ENCODE data around the gene TUBE1. TPM values are rescaled to one million over a fixed set of nuclear protein-coding genes. Genes with fewer than 3 reads are reported as not detected.
A peak's percentile ranks its signal among the peaks of the same experiment; 100 is the strongest.
"Not testable (repeated sequence)": the region's sequence is repeated elsewhere in the genome, so short reads cannot be mapped to it uniquely, and the experiment has no call there.

The TUBE1 gene
- total RNA-seq, 1 donor from 2014 or later = 33.4 TPM

DNA sequence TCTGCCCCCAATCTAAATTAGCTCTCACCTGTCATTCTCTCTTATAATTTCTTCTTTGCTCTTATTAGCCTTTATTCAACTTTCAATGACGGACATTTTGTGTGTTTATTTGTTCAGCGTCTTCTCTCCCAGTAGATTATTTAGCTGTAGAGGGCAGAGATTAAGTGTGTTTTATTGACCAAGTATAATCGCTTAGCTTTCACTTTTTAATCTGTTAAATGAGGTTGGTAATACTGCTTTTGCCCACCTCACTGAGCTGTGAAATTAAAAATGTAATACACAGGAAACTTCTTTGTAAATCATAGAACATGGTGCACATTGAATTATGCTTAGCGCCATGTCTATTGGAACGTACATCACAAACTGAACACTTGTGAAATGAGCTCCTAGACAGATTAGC lies 36.9 kb downstream of the TUBE1 start:
- FAIRE-seq = no peak
- no peak overlapping the region for H3K4me3 ChIP-seq (ENCODE audit: low read depth, low read length)
- no peaks in the 10 kb centered on the region for H3K27me3 ChIP-seq (ENCODE audit: control insufficient read depth, insufficient read depth, low read length)

DNA sequence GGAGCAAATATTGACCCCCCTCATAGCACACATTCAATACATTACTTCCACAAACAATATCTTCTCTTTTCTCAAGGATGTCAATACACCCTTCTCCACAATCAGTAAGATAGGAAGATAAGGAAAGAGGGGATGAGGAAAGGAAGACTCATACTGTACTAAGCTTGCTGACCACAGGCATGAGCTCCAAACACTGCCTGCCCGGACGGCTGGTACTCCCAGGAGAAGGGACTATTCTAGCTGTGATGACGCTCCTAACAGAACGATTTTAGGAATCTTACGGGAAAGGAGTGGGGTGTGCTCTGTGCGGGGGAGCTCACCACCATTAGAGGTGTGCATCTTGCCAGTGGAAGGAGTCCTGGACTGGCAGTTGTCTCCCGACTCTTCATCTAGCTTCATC lies 37.3 kb downstream of the TUBE1 start:
- TF ChIP-seq, protein P1, sequence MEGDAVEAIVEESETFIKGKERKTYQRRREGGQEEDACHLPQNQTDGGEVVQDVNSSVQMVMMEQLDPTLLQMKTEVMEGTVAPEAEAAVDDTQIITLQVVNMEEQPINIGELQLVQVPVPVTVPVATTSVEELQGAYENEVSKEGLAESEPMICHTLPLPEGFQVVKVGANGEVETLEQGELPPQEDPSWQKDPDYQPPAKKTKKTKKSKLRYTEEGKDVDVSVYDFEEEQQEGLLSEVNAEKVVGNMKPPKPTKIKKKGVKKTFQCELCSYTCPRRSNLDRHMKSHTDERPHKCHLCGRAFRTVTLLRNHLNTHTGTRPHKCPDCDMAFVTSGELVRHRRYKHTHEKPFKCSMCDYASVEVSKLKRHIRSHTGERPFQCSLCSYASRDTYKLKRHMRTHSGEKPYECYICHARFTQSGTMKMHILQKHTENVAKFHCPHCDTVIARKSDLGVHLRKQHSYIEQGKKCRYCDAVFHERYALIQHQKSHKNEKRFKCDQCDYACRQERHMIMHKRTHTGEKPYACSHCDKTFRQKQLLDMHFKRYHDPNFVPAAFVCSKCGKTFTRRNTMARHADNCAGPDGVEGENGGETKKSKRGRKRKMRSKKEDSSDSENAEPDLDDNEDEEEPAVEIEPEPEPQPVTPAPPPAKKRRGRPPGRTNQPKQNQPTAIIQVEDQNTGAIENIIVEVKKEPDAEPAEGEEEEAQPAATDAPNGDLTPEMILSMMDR (IDR thresholded peaks at IDR 0.05; ENCODE audit: insufficient read depth, low read length, severe bottlenecking) = no peak
- Histone ChIP-seq H3K36me3 (ENCODE audit: control insufficient read depth, insufficient read depth, low read length) (no peaks in the 10 kb centered on the region), H3K4me3 (ENCODE audit: low read depth, low read length) (no peak overlapping the region), H3K27me3 (ENCODE audit: control insufficient read depth, insufficient read depth, low read length) (no peaks in the 10 kb centered on the region)
- FAIRE-seq (no peak), DNase-seq (ENCODE audit: low read depth) (no peak)

More for the DNA sequence above, 36.9 kb downstream of the TUBE1 start:
- DNase-seq (ENCODE audit: low read depth) = no peak
- TF ChIP-seq, protein P1 (IDR thresholded peaks at IDR 0.05; ENCODE audit: insufficient read depth, low read length, severe bottlenecking) = no peak
- no peaks in the 10 kb centered on the region for H3K36me3 ChIP-seq (ENCODE audit: control insufficient read depth, insufficient read depth, low read length)

DNA sequence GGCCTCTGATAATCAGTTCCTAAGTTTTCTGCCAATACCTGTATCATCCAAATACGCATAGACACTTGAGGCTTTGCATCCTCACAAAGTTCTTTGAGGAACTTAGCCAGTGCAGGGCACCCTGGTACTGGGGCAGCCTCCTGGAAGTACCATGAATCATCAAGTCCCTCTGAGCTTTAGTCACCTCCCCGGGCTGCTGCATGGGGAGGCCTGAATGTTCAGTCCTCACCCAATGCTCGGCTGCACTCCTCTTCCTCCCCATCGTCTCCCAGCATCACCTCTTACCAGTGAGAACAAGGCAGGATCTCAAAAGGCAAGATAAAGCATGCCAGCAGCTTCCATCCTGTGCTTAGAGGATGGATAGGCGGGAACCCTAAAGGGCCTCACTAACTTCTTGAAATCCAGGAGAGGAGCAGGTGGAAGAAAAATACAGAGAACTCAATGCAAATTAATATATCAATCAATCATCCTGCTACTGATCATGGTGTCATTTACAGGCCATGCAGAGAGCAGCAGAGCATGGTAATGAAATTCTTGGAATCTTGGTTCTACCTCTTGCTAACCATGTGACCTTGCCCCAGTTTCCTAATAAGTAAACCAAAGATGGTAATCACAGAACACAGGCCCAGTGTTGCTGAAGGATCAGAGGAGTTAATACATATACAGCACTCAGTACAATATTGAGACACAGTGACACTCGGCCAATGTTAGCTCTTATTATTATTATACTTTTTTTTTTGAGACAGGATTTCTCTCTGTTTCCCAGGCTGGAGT lies 38.1 kb downstream of the TUBE1 start:
- no peak for FAIRE-seq
- DNase-seq (ENCODE audit: low read depth) = peak; percentile 55
- TF ChIP-seq, protein P1 (IDR thresholded peaks at IDR 0.05; ENCODE audit: insufficient read depth, low read length, severe bottlenecking) = no peak
- Histone ChIP-seq H3K4me3 (ENCODE audit: low read depth, low read length) (no peak overlapping the region), H3K36me3 (ENCODE audit: control insufficient read depth, insufficient read depth, low read length) (no peaks in the 10 kb centered on the region), H3K27me3 (ENCODE audit: control insufficient read depth, insufficient read depth, low read length) (no peaks in the 10 kb centered on the region)

DNA sequence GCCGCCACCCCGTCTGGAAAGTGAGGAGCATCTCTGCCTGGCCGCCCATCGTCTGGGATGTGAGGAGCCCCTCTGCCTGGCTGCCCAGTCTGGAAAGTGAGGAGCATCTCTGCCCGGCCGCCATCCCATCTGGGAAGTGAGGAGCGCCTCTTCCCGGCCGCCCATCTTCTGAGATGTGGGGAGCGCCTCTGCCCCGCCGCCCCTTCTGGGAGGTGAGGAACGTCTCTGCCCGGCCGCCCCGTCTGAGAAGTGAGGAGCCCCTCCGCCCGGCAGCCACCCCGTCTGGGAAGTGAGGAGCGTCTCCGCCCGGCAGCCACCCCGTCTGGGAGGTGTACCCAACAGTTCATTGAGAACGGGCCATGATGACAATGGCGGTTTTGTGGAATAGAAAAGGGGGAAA lies 39.8 kb downstream of the TUBE1 start:
- H3K27me3 ChIP-seq (ENCODE audit: control insufficient read depth, insufficient read depth, low read length); DNase-seq (ENCODE audit: low read depth); H3K36me3 ChIP-seq (ENCODE audit: control insufficient read depth, insufficient read depth, low read length); FAIRE-seq; H3K4me3 ChIP-seq (ENCODE audit: low read depth, low read length): not testable (repeated sequence)

DNA sequence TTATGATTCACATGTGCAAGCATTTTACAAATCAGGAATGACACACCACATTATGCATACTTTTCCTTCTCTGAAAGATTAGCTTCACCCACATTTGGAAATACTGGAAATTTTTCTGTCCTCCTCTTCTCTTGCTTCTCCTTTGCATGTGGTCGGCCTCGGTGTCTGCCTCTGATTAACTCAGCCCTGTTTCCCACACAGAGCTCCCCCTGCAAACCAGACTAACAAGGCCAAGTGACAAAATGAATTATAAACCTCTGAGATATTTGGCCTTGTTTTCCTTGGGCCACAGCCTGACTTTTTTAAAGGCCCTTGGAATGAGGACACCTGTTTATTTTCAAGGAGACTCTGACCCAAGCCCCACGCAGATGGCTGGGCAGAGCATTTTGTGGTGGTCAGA lies 42.4 kb downstream of the TUBE1 start:
- Histone ChIP-seq H3K36me3 (ENCODE audit: control insufficient read depth, insufficient read depth, low read length) (no peaks in the 10 kb centered on the region), H3K27me3 (ENCODE audit: control insufficient read depth, insufficient read depth, low read length) (no peaks in the 10 kb centered on the region), H3K4me3 (ENCODE audit: low read depth, low read length) (no peak overlapping the region)
- DNase-seq (ENCODE audit: low read depth) (peak; percentile 44), FAIRE-seq (no peak)
- TF ChIP-seq, protein P1 (IDR thresholded peaks at IDR 0.05; ENCODE audit: insufficient read depth, low read length, severe bottlenecking) = no peak

DNA sequence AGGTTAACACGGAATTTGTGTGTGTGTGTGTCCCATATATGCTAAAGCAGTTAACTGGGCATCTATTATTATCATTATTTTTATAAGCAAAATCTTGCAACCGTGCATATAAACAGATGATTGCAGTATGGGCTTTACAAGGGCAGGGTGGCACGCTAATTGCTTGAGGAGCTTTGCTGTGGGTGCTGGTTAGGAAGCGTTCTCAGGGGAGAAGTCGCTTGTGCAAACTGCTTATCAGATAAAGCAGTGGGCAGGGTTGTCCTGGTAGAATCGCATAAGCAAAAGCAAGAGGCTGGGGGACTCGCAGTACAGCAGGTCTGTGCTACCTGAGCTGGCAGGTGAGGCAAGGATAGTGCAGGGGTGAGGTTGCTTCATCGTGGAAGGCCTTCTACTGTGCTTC lies 43.1 kb downstream of the TUBE1 start:
- Histone ChIP-seq H3K36me3 (ENCODE audit: control insufficient read depth, insufficient read depth, low read length) (no peaks in the 10 kb centered on the region), H3K27me3 (ENCODE audit: control insufficient read depth, insufficient read depth, low read length) (no peaks in the 10 kb centered on the region), H3K4me3 (ENCODE audit: low read depth, low read length) (no peak overlapping the region)
- TF ChIP-seq, protein P1 (IDR thresholded peaks at IDR 0.05; ENCODE audit: insufficient read depth, low read length, severe bottlenecking) = no peak
- FAIRE-seq (no peak), DNase-seq (ENCODE audit: low read depth) (no peak)

Data from bronchial epithelial cell (primary cell).